HepG2 (cell line): ENCODE data around the gene RILP. TPM values are rescaled to one million over a fixed set of nuclear protein-coding genes. Genes with fewer than 3 reads are reported as not detected.

ENCODE experiments used
- ATF3 ChIP-seq: sonication (generic); formaldehyde crosslinking; IDR thresholded peaks from 2 replicates; pipeline ENCODE4 v1.4.0; 2020; ENCODE audit warnings: missing genetic modification reagents
- FIP1L1 ChIP-seq: fragments of 200-400 bp; formaldehyde crosslinking; IDR thresholded peaks from 2 replicates; pipeline ENCODE4 v1.6.1; 2018; ENCODE audit warnings: low read depth, mild to moderate bottlenecking, low read length, moderate library complexity, borderline replicate concordance; ENCODE audit not compliant: insufficient read depth
- HNF1A ChIP-seq, 2 experiments: sonication (generic) in 1 of 2; formaldehyde crosslinking in 1 of 2; IDR thresholded peaks; 2 replicates each; pipeline versions ENCODE4 v1.4.0 to v1.6.1; 2016 to 2020; ENCODE audit warnings: borderline replicate concordance in 1 of 2, low read depth in 1 of 2, mild to moderate bottlenecking in 1 of 2, missing genetic modification reagents in 1 of 2
- KAT7 ChIP-seq: IDR thresholded peaks from 2 replicates; pipeline ENCODE4 v1.6.1; 2018; ENCODE audit warnings: borderline replicate concordance, missing compliant biosample characterization
- MAFG ChIP-seq: sonication (generic); formaldehyde crosslinking; IDR thresholded peaks from 2 replicates; pipeline ENCODE4 v1.5.1; 2020; ENCODE audit warnings: mild to moderate bottlenecking, missing genetic modification reagents
- NR0B2 ChIP-seq: sonication (generic); formaldehyde crosslinking; IDR thresholded peaks from 2 replicates; pipeline ENCODE4 v1.4.0; 2020; ENCODE audit warnings: mild to moderate bottlenecking, missing genetic modification reagents
- POLR2AphosphoS5 ChIP-seq: IDR thresholded peaks from 2 replicates; pipeline ENCODE4 v1.6.1; 2012; ENCODE audit warnings: low read depth, low read length
- RNF219 ChIP-seq: sonication (generic); formaldehyde crosslinking; IDR thresholded peaks from 2 replicates; pipeline ENCODE4 v1.5.0; 2020; ENCODE audit warnings: mild to moderate bottlenecking, missing genetic modification reagents
- SATB2 ChIP-seq: sonication (generic); formaldehyde crosslinking; IDR thresholded peaks from 2 replicates; pipeline ENCODE4 v1.5.0; 2020; ENCODE audit warnings: missing genetic modification reagents
- TBX2 ChIP-seq: sonication (generic); formaldehyde crosslinking; IDR thresholded peaks from 2 replicates; pipeline ENCODE4 v1.5.0; 2020; ENCODE audit warnings: missing genetic modification reagents, mild to moderate bottlenecking, borderline replicate concordance
- THAP7 ChIP-seq: sonication (generic); formaldehyde crosslinking; IDR thresholded peaks from 2 replicates; pipeline ENCODE4 v1.8.1; 2023; ENCODE audit warnings: mild to moderate bottlenecking, missing genetic modification reagents
- THAP8 ChIP-seq: sonication (generic); formaldehyde crosslinking; IDR thresholded peaks from 2 replicates; pipeline ENCODE4 v1.5.1; 2020; ENCODE audit warnings: missing genetic modification reagents, mild to moderate bottlenecking, borderline replicate concordance
- ZFP36L1 ChIP-seq: sonication (generic); formaldehyde crosslinking; IDR thresholded peaks from 2 replicates; pipeline ENCODE4 v1.8.0; 2022; ENCODE audit warnings: mild to moderate bottlenecking, missing genetic modification reagents, moderate library complexity
- ZNF12 ChIP-seq: sonication (generic); formaldehyde crosslinking; IDR thresholded peaks from 2 replicates; pipeline ENCODE4 v1.5.0; 2020; ENCODE audit warnings: missing genetic modification reagents
- ZNF234 ChIP-seq: sonication (generic); formaldehyde crosslinking; conservative IDR thresholded peaks from 2 replicates; pipeline ENCODE4 v1.5.1; 2020; ENCODE audit warnings: mild to moderate bottlenecking, missing genetic modification reagents
- ZNF83 ChIP-seq: sonication (generic); formaldehyde crosslinking; IDR thresholded peaks from 2 replicates; pipeline ENCODE4 v1.4.0; 2020; ENCODE audit warnings: missing genetic modification reagents, mild to moderate bottlenecking, borderline replicate concordance
- ZUFSP ChIP-seq: sonication (generic); formaldehyde crosslinking; IDR thresholded peaks from 2 replicates; pipeline ENCODE4 v1.9.0; 2021; ENCODE audit warnings: missing genetic modification reagents, mild to moderate bottlenecking, borderline replicate concordance
- polyA plus RNA-seq, 8 experiments: library from polyadenylated mRNA; depleted of rRNA in 3 of 8; stranded (reverse) in 7 of 8; unstranded in 1 of 8; fragments of >200 nt; fragmentation: Illumina TruSeq in 4 of 8; extraction: Trizol in 4 of 8; gene quantifications; 2 replicates each; pipeline versions ENCODE4 v1.2.1 to v1.2.3, GENCODE V29; 2011 to 2016; ENCODE audit warnings: low read depth in 4 of 8, missing spikeins in 1 of 8, mixed read lengths in 1 of 8; ENCODE audit not compliant: insufficient read depth in 1 of 8
- total RNA-seq, 5 experiments: library from RNA; depleted of rRNA; stranded (reverse); fragments of >200 nt; fragmentation: Illumina TruSeq; extraction: Trizol; gene quantifications; 2 replicates each; pipeline ENCODE4 v1.2.3, GENCODE V29; 2016; ENCODE audit warnings: low read depth in 1 of 5

RILP gene
- total and polyA plus RNA-seq, 2 of the 13 experiments (the other 11 are each of a cell fraction or from before 2014, with no cell fraction given), result 6.6 to 8.1 TPM

GRCh38 chr17:1649844-1650501 is at the start of gene RILP (continued):
- no peak for TF ChIP-seq THAP8
- no peak for TF ChIP-seq SATB2 (CRISPR knock-in tag)
- no peak for TF ChIP-seq ZNF83 (CRISPR knock-in tag)
- no peak for TF ChIP-seq RNF219 (CRISPR knock-in tag)
- 0 out of 2 replicates have a peak, but pooled peaks have one; percentile 33 for TF ChIP-seq TBX2 (CRISPR knock-in tag)
- TF ChIP-seq MAFG, result no peak
- no peak for TF ChIP-seq THAP7 (CRISPR knock-in tag)
- no peak for TF ChIP-seq ZFP36L1 (CRISPR knock-in tag)
- TF ChIP-seq FIP1L1, result no peak
- TF ChIP-seq NR0B2 (CRISPR knock-in tag), result no peak
- no peak for TF ChIP-seq ATF3 (CRISPR knock-in tag)
- TF ChIP-seq KAT7 (CRISPR knock-in tag), result no peak
- TF ChIP-seq ZUFSP (CRISPR knock-in tag), result no peak
- peak; percentile 67 for TF ChIP-seq POLR2AphosphoS5
- TF ChIP-seq HNF1A (IDR thresholded peaks at IDR 0.05; ENCODE audit: low read depth), result no peak
- peak; percentile 63; the same call in 1 of the 2 replicates for TF ChIP-seq HNF1A (CRISPR knock-in tag; IDR thresholded peaks at IDR 0.05; ENCODE audit: borderline replicate concordance)
- TF ChIP-seq ZNF12 (CRISPR knock-in tag), result no peak
- TF ChIP-seq ZNF234, result no peak
